Activated CD4-positive, alpha-beta T cell treated with anti-CD3 and anti-CD28 coated beads, Interleukin-2, Interleukin-4, amounts not matched to agents 100 ng/mL and 50 ng/mL, durations not matched to agents 16 hours and 8 hours (primary cell): Measurements from ENCODE around the gene EFS.
A peak's percentile ranks its signal among the peaks of the same experiment; 100 is the strongest.
"Not testable (repeated sequence)": the region's sequence is repeated elsewhere in the genome, so short reads cannot be mapped to it uniquely, and the experiment has no call there.

Experiments used
- DNase-seq: peaks from one replicate; pipeline ENCODE4 v3.0.0-alpha.2; 2020; ENCODE audit warnings: low spot score

The EFS gene

GRCh38 chr14:23356662-23357061, 8.3 kb downstream of the EFS start:
- DNase-seq: no peak

GRCh38 chr14:23355871-23356435, 9.0 kb downstream of the EFS start:
- DNase-seq: no peak

GRCh38 chr14:23354990-23355389, 10.0 kb downstream of the EFS start:
- no peak for DNase-seq

- no peak for DNase-seq
Observed at GRCh38 chr14:23353433-23353780, 11.6 kb downstream of the EFS start.

GRCh38 chr14:23352506-23353432, 12.2 kb downstream of the EFS start, which contains the start of gene SLC22A17:
Gene SLC22A17 (minus strand): TSS chr14:23352887.
- peak; percentile 35 for DNase-seq

- no peak for DNase-seq
Observed at GRCh38 chr14:23351681-23352505, 13.1 kb downstream of the EFS start.

- no peak for DNase-seq
Observed at GRCh38 chr14:23349156-23349845, 15.7 kb downstream of the EFS start.

GRCh38 chr14:23348297-23348655, 16.7 kb downstream of the EFS start:
- DNase-seq: no peak

- no peak for DNase-seq
Observed at GRCh38 chr14:23347406-23348296, 17.3 kb downstream of the EFS start.

GRCh38 chr14:23346693-23347405, 18.1 kb downstream of the EFS start:
- DNase-seq: no peak

GRCh38 chr14:23345987-23346692, 18.8 kb downstream of the EFS start:
- no peak for DNase-seq

GRCh38 chr14:23344481-23344880, 20.5 kb downstream of the EFS start:
- no peak for DNase-seq

GRCh38 chr14:23339506-23340268, 25.3 kb downstream of the EFS start:
- no peak for DNase-seq

- DNase-seq: no peak
Observed at GRCh38 chr14:23335623-23336022, 29.3 kb downstream of the EFS start.

GRCh38 chr14:23327947-23328744, 36.8 kb downstream of the EFS start:
- DNase-seq: peak; percentile 82

- DNase-seq: no peak
Observed at GRCh38 chr14:23326491-23327332, 38.3 kb downstream of the EFS start.

- not testable (repeated sequence) for DNase-seq
Observed at GRCh38 chr14:23325746-23326145, 39.2 kb downstream of the EFS start.
